MCF 10A (cell line): ENCODE data around the gene SLC39A9. TPM values are rescaled to one million over a fixed set of nuclear protein-coding genes. Genes with fewer than 3 reads are reported as not detected.

ENCODE experiments used
- BruUV-seq: library from RNA; stranded (reverse); fragments of 400-500 nt; replicated peaks from 2 replicates; lab custom pipeline; 2021; lab: Mats Ljungman, UMichigan
- CTCF ChIA-PET: fragments of 300-600 bp; sonication (Branson Sonifier 250); formaldehyde crosslinking; extraction: SDS; loops from one replicate; lab custom pipeline; 2021; ENCODE audit warnings: antibody characterized with exemption, inconsistent platforms; lab: Yijun Ruan, JAX
- POLR2A ChIA-PET: fragments of 300-600, 350-650 bp; sonication (Branson Sonifier 250); formaldehyde crosslinking; extraction: SDS; loops from one replicate; lab custom pipeline; 2020; ENCODE audit warnings: antibody characterized with exemption, inconsistent platforms; lab: Yijun Ruan, JAX
- DNase-seq: peaks from one replicate; pipeline ENCODE4 v3.0.0-alpha.2; 2018; ENCODE audit not compliant: unreplicated experiment
- H3K27ac Mint-ChIP-seq: one replicate; pipeline ENCODE4 v1.8.0; 2022; ENCODE audit warnings: mild to moderate bottlenecking, low read depth, mixed read lengths; ENCODE audit not compliant: unreplicated experiment
- H3K27me3 Mint-ChIP-seq: one replicate; pipeline ENCODE4 v1.8.0; 2022; ENCODE audit warnings: mixed read lengths; ENCODE audit not compliant: insufficient read depth, unreplicated experiment
- H3K36me3 Mint-ChIP-seq: one replicate; pipeline ENCODE4 v1.8.0; 2022; ENCODE audit warnings: mild to moderate bottlenecking, moderate library complexity, mixed read lengths; ENCODE audit not compliant: insufficient read depth, unreplicated experiment
- H3K4me1 Mint-ChIP-seq: one replicate; pipeline ENCODE4 v1.8.0; 2022; ENCODE audit warnings: mixed read lengths; ENCODE audit not compliant: insufficient read depth, unreplicated experiment
- H3K4me3 Mint-ChIP-seq: one replicate; pipeline ENCODE4 v1.8.0; 2022; ENCODE audit warnings: mild to moderate bottlenecking, moderate library complexity, mixed read lengths; ENCODE audit not compliant: unreplicated experiment
- H3K9me3 Mint-ChIP-seq: one replicate; pipeline ENCODE4 v1.8.0; 2022; ENCODE audit warnings: mixed read lengths; ENCODE audit not compliant: unreplicated experiment
- CTCF ChIP-seq: fragments of 200-600 bp; IDR thresholded peaks from one replicate; pipeline ENCODE4 v1.8.0; 2022; ENCODE audit warnings: antibody characterized with exemption, mild to moderate bottlenecking; ENCODE audit not compliant: unreplicated experiment
- intact Hi-C: fragments of 100-400 bp; cut with micrococcal nuclease; formaldehyde crosslinking; loops from 2 replicates; pipeline ENCODE4 v1.14.1; 2022
- total RNA-seq: library from RNA; stranded (reverse); gene quantifications from 2 replicates; pipeline ENCODE4 v1.2.3, GENCODE V29; 2022

SLC39A9 gene
- total RNA-seq, 1 experiment from 2014 or later: 69.7 TPM

- Mint-ChIP-seq H3K36me3 (no peaks in the 10 kb centered on the region), H3K27me3 (peaks cover 6% of the 10 kb centered on the region), H3K4me1 (no peaks in the 10 kb centered on the region), H3K9me3 (no peaks in the 10 kb centered on the region), H3K4me3 (no peak overlapping the region), H3K27ac (no peak overlapping the region)
- ChIA-PET CTCF (no interaction called here), POLR2A (no interaction called here)
- intact Hi-C loops: no loop called here
- no peak for DNase-seq
- BruUV-seq: no TSS peak
- TF ChIP-seq CTCF: no peak
Observed at GRCh38 chr14:69363964-69364363, 34.5 kb upstream of the SLC39A9 start.

GRCh38 chr14:69364378-69364777 is 34.1 kb upstream of the SLC39A9 start:
- no peaks in the 10 kb centered on the region for H3K9me3 Mint-ChIP-seq
- BruUV-seq: no TSS peak
- TF ChIP-seq CTCF: no peak
- H3K4me1 Mint-ChIP-seq: no peaks in the 10 kb centered on the region
- H3K4me3 Mint-ChIP-seq: no peak overlapping the region
- CTCF ChIA-PET: interaction anchor here (1.1 kb wide), 1 partner anchor 111 kb away, joined by 3 read pairs; no protein-coding TSS in a partner anchor
- H3K27me3 Mint-ChIP-seq: peaks cover 2% of the 10 kb centered on the region
- no peak for DNase-seq
- H3K36me3 Mint-ChIP-seq: no peaks in the 10 kb centered on the region
- POLR2A ChIA-PET: interaction anchor here (0.9 kb wide), 1 partner anchor 13 kb away, joined by 3 read pairs; no protein-coding TSS in a partner anchor
- no peak overlapping the region for H3K27ac Mint-ChIP-seq
- intact Hi-C loops: no loop called here

- Mint-ChIP-seq H3K27me3 (no peaks in the 10 kb centered on the region), H3K9me3 (no peaks in the 10 kb centered on the region), H3K4me3 (no peak overlapping the region), H3K4me1 (no peaks in the 10 kb centered on the region), H3K36me3 (no peaks in the 10 kb centered on the region), H3K27ac (no peak overlapping the region)
- ChIA-PET POLR2A (interaction anchor here (1.3 kb wide), 1 partner anchor 10 kb away, joined by 4 read pairs; no protein-coding TSS in a partner anchor), CTCF (no interaction called here)
- no TSS peak for BruUV-seq
- intact Hi-C loops: no loop called here
- TF ChIP-seq CTCF: no peak
- no peak for DNase-seq
Observed at GRCh38 chr14:69366069-69366468, 32.4 kb upstream of the SLC39A9 start.

GRCh38 chr14:69366761-69367160 is 31.7 kb upstream of the SLC39A9 start:
- no peak for TF ChIP-seq CTCF
- intact Hi-C loops: no loop called here
- Mint-ChIP-seq H3K9me3 (no peaks in the 10 kb centered on the region), H3K27ac (no peak overlapping the region), H3K36me3 (no peaks in the 10 kb centered on the region), H3K4me1 (no peaks in the 10 kb centered on the region), H3K4me3 (no peak overlapping the region), H3K27me3 (no peaks in the 10 kb centered on the region)
- DNase-seq: no peak
- BruUV-seq: no TSS peak
- ChIA-PET CTCF (no interaction called here), POLR2A (interaction anchor here (0.7 to 1.3 kb wide), 3 partner anchors 10 to 33 kb away, joined by 3 to 4 read pairs (median 3); no protein-coding TSS in a partner anchor)
